Right lobe of liver (tissue), 6 donors: ENCODE results near the gene KDM4B. TPM values are rescaled to one million over a fixed set of nuclear protein-coding genes. Genes with fewer than 3 reads are reported as not detected.

ENCODE experiments used
- ATAC-seq, 4 donors: fragments of 200-7000 bp; cut with Tn5 transposase; one replicate each; pipeline ENCODE4 v1.9.1; 2020; ENCODE audit warnings: mild to moderate bottlenecking in 4 of 4, moderate library complexity in 4 of 4
- DNase-seq, 3 donors: peaks; one replicate each; pipeline ENCODE4 v3.0.0-alpha.2; 2020
- H3K27ac ChIP-seq, 3 donors: fragments of 200-600 bp; one replicate each; pipeline ENCODE4 v1.8.0; 2022
- H3K27me3 ChIP-seq, 2 donors: fragments of 200-600 bp; one replicate each; pipeline ENCODE4 v1.8.0; 2022
- H3K36me3 ChIP-seq, 4 donors: fragments of 200-600 bp; sonication (generic) in 1 of 4; one replicate each; pipeline versions ENCODE4 v1.5.1 to v1.8.0; 2017 to 2022; ENCODE audit warnings: control low read depth in 1 of 4
- H3K4me1 ChIP-seq, 4 donors: fragments of 200-600 bp; sonication (generic) in 1 of 4; one replicate each; pipeline versions ENCODE4 v1.5.1 to v1.8.0; 2017 to 2022; ENCODE audit warnings: control low read depth in 1 of 4
- H3K4me3 ChIP-seq, 3 donors: fragments of 200-600 bp; one replicate each; pipeline ENCODE4 v1.8.0; 2022
- H3K9me3 ChIP-seq, 4 donors: fragments of 200-600 bp; sonication (generic) in 1 of 4; one replicate each; pipeline versions ENCODE4 v1.5.1 to v1.8.0; 2017 to 2022; ENCODE audit warnings: control low read depth in 1 of 4
- CTCF ChIP-seq, 4 donors: fragments of 200-600 bp in 3 of 4; fragments of 450-650 bp in 1 of 4; IDR thresholded peaks; one replicate each; pipeline versions ENCODE4 v1.5.1 to v1.8.0; 2016 to 2022; ENCODE audit warnings: antibody characterized with exemption in 4 of 4, mild to moderate bottlenecking in 2 of 4
- POLR2A ChIP-seq: fragments of 450-650 bp; IDR thresholded peaks from one replicate; pipeline ENCODE4 v1.6.1; 2017; ENCODE audit warnings: antibody characterized with exemption, mild to moderate bottlenecking
- WGBS: methylation state at CpG from one replicate; pipeline ENCODE4 v1.1.6; 2018; ENCODE audit warnings: low coverage, low lambda C conversion rate; ENCODE audit not compliant: insufficient coverage; ENCODE audit errors: missing lambda C conversion rate; 5-methylcytosine and 5-hydroxymethylcytosine counted together
- intact Hi-C, 2 donors: fragments of 100-400 bp; cut with DNase I; formaldehyde crosslinking; loops; one replicate each; pipeline versions ENCODE4 v1.11.2 to v1.14.1; 2022
- total RNA-seq, 6 experiments: library from RNA; depleted of rRNA in 2 of 6; stranded (reverse); fragments of >200 nt in 2 of 6; fragmentation: NEBNext Ultra II Directional in 3 of 6; extraction: Animal tissue kit (Norgen Biotek cat#: 25700) in 3 of 6; gene quantifications; one replicate each; pipeline versions ENCODE4 v1.1.0 to v1.2.4, GENCODE V29; 2016 to 2023
- donor health status: DM: no; HTN: yes; CAD: no.
- donor health status: DM: no; HTN: no; CAD: no.
- donor health status: DM: no; HTN: no; CAD: no.
- donor health status: DM: no; HTN: yes; CAD: no.
- donor health status: DM: no; HTN: yes; CAD: no.

KDM4B gene
- total RNA-seq, 6 experiments from 2014 or later, result 14.2 to 36.9 (median 29.1) TPM

DNA sequence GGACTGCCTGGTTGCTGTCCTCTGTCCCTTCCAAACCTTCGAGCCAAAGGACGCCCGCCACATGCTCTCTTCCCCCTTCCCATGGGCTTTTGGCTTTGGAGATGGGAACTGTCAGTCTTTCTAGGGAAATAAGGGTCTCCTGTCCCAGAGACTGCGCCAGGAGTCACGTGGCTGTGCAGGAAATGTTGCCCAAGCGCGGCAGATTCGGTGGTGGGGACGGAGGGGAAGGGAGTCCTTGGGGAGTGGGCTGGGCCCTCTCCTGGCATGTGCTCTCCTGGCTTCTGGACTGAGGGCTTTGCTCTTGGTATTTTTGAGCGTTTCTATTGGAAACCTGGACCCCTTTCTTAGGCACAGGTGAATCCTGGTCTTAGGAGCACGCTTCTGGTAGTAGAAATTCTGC, 103.2 kb downstream of the KDM4B start:
- 72% methylated on average over 6 of the region's 11 CpGs for WGBS
- ATAC-seq (no peak), DNase-seq (no peak)
- TF ChIP-seq CTCF (IDR thresholded peaks at IDR 0.05), result no peak
- TF ChIP-seq POLR2A, result no peak
- Histone ChIP-seq H3K27ac (no peak overlapping the region), H3K9me3 (no peaks in the 10 kb centered on the region), H3K4me1 (peaks cover 0 to 15% (median 5%) of the 10 kb centered on the region in 4 donors), H3K4me3 (no peak overlapping the region), H3K36me3 (peaks cover 0 to 24% (median 2%) of the 10 kb centered on the region in 4 donors), H3K27me3 (no peaks in the 10 kb centered on the region)
- intact Hi-C loops, result no loop called here

DNA sequence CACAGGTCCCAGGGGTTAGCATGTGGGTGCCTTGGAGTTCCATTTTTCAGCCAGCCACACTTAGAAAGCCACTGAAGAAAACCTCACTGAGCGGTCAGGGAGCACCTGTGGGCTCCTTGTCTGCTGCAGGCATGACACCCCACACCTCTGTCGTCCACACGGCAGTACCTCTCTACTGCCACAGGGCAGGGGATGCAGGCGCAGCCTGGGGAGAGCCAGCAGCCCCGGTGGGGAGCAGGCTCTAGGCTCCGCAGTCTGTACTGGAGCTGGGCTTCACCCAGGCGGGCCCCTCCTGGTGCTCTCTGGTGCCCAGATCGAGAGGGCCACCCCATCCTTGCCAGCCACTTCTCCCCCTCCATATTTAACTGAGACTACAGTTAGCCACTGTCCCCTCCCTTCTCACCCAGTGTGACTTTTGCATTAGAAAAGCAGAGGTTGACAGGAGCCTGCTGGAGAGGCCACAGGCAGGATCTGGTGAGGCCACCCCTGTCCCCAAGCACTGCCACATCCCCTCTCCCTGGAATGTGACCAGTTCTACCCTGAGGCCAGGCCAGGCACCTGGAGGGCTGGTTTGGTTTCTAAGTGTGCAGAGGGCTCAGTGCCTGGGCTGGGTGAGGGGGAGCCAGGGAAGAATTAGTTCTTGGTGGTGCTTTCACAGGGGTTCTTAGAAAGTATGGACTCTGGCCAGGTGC, 104.4 kb downstream of the KDM4B start:
- Histone ChIP-seq H3K4me1 (peaks cover 0 to 3% (median 0%) of the 10 kb centered on the region in 4 donors), H3K4me3 (no peak overlapping the region), H3K27me3 (no peaks in the 10 kb centered on the region), H3K27ac (no peak overlapping the region), H3K36me3 (peaks cover 0 to 35% (median 2%) of the 10 kb centered on the region in 4 donors), H3K9me3 (no peaks in the 10 kb centered on the region)
- no peak for TF ChIP-seq CTCF (IDR thresholded peaks at IDR 0.05)
- TF ChIP-seq POLR2A, result no peak
- no peak for DNase-seq
- WGBS, result no CpG with 5 or more reads among the region's 8 CpGs
- no peak for ATAC-seq
- intact Hi-C loops, result no loop called here

- Histone ChIP-seq H3K27me3 (no peaks in the 10 kb centered on the region), H3K36me3 (peaks cover 0 to 46% (median 2%) of the 10 kb centered on the region in 4 donors)
- intact Hi-C loops, result no loop called here
Measured at GRCh38 chr19:5074407-5074806, 105.5 kb downstream of the KDM4B start.

GRCh38 chr19:5074830-5075394, 106.0 kb downstream of the KDM4B start:
- TF ChIP-seq CTCF (IDR thresholded peaks at IDR 0.05) (no peak), POLR2A (no peak)
- peak in 1 of 3 donors; percentile 48 for DNase-seq
- H3K9me3 ChIP-seq, result no peaks in the 10 kb centered on the region
- peaks cover 0 to 51% (median 2%) of the 10 kb centered on the region in 4 donors for H3K36me3 ChIP-seq
- H3K4me1 ChIP-seq, result no peaks in the 10 kb centered on the region
- intact Hi-C loops, result no loop called here
- peak overlapping the region in 1 of 3 donors; percentile 1 for H3K27ac ChIP-seq
- WGBS, result 66% methylated on average over 11 of the region's 27 CpGs
- peak; percentile 3 to 29 (median 16) for ATAC-seq
- no peak overlapping the region for H3K4me3 ChIP-seq
- no peaks in the 10 kb centered on the region for H3K27me3 ChIP-seq

More at GRCh38 chr19:5074407-5074806, 105.5 kb downstream of the KDM4B start:
- Histone ChIP-seq H3K4me1 (no peaks in the 10 kb centered on the region), H3K9me3 (no peaks in the 10 kb centered on the region), H3K4me3 (no peak overlapping the region), H3K27ac (no peak overlapping the region)
- DNase-seq (no peak), ATAC-seq (peak in 1 of 4 donors; percentile 13)
- TF ChIP-seq CTCF (IDR thresholded peaks at IDR 0.05) (no peak), POLR2A (no peak)
- WGBS, result 78% methylated on average over 10 of the region's 20 CpGs
